COLO668 (cell line): ENCODE measurements around the gene RBMY1E.
"Not testable (repeated sequence)": the region's sequence is repeated elsewhere in the genome, so short reads cannot be mapped to it uniquely, and the experiment has no call there.

Experiments
- DNase-seq: peaks from one replicate; lab custom pipeline; 2025; ENCODE audit not compliant: unreplicated experiment; lab: John Stamatoyannopoulos, UW

RBMY1E gene

GRCh38 chrY:21917932-21918331, at the start of gene RBMY1E:
TSS of gene RBMY1E (minus strand) at chrY:21918032. CDS start at chrY:21916054, 1,978 bp downstream.
- DNase-seq: not testable (repeated sequence)

- DNase-seq: not testable (repeated sequence)
Observed at GRCh38 chrY:21894426-21894825, 23.4 kb downstream of the RBMY1E start, which contains the start of gene RBMY1D. TSS of gene RBMY1D (minus strand) at chrY:21894526. CDS start at chrY:21892513, 2,013 bp downstream.

GRCh38 chrY:21869407-21870076, 48.3 kb downstream of the RBMY1E start:
- DNase-seq: not testable (repeated sequence)
